GM21619 (cell line): ENCODE results near the gene TP53INP2.
"Not testable (repeated sequence)": the region's sequence is repeated elsewhere in the genome, so short reads cannot be mapped to it uniquely, and the experiment has no call there.

ENCODE experiments used
- ATAC-seq: cut with Tn5 transposase; IDR thresholded peaks from one replicate; pipeline ENCODE4 v1.9.1; 2021; ENCODE audit not compliant: unreplicated experiment

The TP53INP2 gene

GRCh38 chr20:34704177-34705007 is at the start of gene TP53INP2:
TP53INP2 (plus strand) TSS chr20:34704344; CDS start chr20:34708740, 4,396 bp downstream.
- peak; percentile 47 for ATAC-seq

- not testable (repeated sequence) for ATAC-seq
These were observed 45.5 kb upstream of the TP53INP2 start for GRCh38 chr20:34658654-34659053.

DNA sequence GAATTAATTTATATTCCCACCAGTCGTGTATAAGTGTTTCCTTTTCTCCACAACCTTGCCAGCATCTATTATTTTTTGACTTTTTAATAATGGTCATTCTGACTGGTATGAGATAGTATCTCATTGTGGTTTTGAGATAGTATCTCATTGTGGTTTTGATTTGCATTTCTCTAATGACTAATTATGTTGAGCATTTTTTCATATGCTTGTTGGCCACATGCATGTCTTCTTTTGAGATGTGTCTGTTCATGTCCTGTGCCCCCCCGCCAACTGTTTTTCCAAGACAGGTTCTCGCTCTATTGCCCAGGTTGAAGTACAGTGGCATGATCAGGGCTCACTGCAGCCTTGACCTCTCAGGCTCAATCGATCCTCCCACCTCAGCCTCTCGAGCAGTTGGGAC is 42.3 kb upstream of the TP53INP2 start:
- not testable (repeated sequence) for ATAC-seq

DNA sequence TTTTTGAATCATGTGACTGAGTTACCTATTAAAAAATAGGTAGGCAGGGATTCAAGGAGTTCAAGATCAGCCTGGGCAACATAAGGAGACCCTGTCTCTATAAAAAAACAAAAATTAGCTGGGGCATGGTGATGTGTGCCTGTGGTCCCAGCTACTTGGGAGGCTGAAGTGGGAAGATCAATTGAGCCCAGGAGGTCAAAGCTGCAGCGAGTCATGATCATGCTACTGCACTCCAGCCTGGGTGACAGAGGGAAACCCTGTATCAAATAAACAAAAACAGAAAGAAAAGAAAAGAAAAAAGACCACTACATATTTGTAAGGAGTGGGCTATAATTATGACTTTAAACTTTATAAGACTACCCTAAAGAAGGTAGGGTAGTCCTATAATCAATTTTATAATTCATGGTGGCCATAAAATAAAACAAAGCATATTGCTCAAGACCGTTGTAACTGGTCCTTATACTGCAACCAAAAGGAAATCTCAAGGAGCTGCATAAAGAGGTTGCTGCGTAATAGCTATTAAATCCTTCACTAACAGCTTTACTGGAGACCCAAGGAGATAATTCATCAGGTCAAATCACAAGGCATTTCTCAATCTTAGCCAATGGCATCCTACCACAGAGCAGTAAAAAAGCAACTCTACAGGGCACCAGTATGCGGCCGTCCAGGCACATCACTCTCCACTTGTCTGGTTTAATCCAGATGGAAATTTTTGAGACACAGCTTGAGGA is 40.8 kb upstream of the TP53INP2 start:
- ATAC-seq: no peak

DNA sequence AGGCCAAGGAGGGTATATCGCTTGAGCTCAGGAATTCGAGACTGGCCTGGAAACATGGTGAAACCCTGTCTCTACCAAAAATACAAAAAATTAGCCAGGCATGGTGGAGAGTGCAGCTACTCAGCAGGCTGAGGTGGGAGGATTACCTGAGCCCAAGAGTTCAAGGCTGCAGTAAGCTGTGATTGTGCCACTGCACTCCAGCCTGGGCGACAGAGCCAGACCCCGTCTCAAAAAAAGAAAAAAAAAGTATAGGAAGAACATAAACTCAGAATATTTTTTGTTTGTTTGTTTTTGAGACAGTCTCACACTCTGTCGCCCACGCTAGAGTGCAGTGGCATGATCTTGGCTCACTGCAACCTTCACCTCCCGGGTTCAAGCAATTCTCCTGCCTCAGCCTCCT is 39.4 kb upstream of the TP53INP2 start:
- not testable (repeated sequence) for ATAC-seq

GRCh38 chr20:34669094-34669493 is 35.0 kb upstream of the TP53INP2 start:
- ATAC-seq: no peak

DNA sequence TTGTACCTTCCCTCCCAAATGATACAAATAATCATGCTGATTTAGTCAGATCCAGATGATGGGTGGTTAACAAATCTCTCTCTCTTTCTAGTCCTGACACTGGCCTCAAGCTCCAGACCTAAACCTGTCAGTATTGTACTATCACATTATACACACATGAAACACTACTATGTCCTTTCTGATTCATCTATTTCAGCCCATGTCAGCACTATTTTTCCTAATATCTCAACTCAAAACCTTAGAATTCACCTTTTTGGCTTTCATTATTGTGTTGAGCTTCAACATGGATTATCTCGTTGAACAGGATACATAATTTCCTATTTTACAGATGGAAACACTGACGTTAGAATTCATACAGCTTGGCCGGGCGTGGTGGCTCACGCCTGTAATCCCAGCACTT is 30.7 kb upstream of the TP53INP2 start:
- no peak for ATAC-seq

GRCh38 chr20:34675561-34675960 is 28.6 kb upstream of the TP53INP2 start:
- ATAC-seq: no peak

GRCh38 chr20:34675993-34676641 is 28.0 kb upstream of the TP53INP2 start:
- ATAC-seq: no peak

DNA sequence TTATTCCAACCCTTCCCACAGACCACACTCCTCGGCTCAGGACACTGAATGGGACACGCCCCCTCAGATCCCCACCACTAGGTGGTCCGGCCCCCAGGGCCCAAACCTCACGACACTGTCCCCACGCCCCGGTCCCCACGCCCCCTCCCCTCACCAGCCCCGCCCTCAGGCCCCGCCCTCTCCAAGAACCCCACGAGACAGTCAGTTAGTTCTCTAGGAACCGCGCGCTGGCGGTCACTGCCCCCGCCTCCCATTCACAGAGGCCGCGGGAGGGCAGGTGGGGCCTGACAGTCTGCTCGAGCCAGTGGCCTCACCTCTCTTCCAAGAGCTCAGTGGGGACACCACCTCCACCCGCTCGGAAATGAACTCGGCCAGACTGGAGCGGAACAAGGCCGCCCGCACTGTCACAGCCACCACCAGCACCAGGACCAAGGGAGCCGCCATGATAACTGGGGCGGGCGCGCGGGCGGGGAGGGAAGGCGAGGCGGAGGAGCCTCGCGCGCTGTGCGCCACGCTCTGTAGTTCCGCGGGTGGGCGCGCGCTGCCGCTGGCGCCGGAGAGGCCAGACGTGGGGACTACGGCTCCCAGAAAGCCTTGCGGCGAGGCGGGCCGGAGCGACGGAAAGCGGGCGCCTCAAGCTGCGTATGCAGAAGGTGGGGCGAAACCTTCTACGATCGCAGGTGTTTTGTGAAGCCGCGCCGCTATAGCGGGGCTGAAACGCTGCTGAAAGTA is 27.3 kb upstream of the TP53INP2 start, which contains the start of gene PIGU:
PIGU (minus strand) TSS at position 451 of the 732 bp plus-strand sequence; CDS start at position 444, 7 bp downstream.
- peak; percentile 88 for ATAC-seq

- no peak for ATAC-seq
These were observed 23.5 kb upstream of the TP53INP2 start for GRCh38 chr20:34680586-34681175.

DNA sequence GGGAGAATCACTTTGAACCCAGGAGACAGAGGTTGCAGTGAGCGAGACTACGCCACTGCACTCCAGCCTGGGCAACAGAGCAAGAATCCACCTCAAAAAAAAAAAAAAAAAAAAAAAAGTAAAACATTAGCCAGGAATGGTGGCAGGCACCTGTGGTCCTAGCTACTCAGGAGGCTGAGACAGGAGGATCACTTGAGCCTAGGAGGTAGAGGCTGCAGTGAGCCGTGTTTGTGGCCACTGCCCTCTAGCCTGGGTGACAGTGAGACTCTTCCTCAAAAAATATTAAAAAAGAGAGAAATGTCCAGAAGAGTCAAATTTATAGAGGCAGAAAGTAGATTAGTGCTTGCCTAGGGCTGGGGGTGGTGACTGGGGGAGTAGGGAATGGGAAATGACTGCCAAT is 20.5 kb upstream of the TP53INP2 start:
- no peak for ATAC-seq

DNA sequence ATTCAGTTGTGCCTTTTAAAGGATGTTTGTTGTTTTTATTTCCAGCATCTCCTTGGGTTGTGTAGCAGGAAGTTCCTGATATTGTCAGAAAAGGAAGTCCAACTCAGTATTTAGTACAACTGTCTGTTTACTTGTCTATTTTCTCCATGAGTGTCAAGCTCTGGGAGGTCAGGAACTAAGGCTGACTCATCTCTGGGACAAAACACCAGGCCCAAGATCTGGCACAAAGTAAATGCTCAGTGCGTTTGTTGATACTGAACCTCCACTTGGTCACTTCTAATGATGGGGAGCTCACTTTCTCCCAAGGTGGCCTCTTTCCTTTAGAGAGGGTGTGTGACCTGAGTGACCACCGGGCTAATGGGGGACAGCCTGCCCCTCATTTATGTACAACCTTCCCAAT is 14.7 kb upstream of the TP53INP2 start:
- ATAC-seq: no peak

GRCh38 chr20:34691838-34692237 is 12.3 kb upstream of the TP53INP2 start:
- no peak for ATAC-seq

DNA sequence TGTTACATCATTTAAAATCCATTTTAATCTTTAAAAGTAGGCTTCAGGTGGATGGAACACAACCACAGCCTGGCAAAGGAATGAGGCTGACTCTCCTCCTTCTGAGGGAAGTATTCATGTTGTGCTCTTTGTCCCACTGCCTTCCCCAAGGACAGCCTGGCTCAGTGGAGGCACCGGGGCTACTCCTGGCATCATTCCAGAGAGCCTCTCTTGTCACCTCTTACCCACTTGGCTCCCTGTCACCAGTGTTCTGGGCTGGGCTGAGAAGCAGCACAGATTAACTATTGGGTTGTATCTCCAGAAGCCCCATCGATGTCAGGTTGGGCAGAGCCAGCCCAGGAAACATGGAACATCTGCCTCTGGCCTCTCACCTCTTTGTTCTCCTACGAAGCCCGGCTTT is 10.7 kb upstream of the TP53INP2 start:
- ATAC-seq: no peak

GRCh38 chr20:34701405-34702085 is 2.6 kb upstream of the TP53INP2 start:
- no peak for ATAC-seq

- ATAC-seq: no peak
These were observed 1.1 kb upstream of the TP53INP2 start for GRCh38 chr20:34703061-34703423.

DNA sequence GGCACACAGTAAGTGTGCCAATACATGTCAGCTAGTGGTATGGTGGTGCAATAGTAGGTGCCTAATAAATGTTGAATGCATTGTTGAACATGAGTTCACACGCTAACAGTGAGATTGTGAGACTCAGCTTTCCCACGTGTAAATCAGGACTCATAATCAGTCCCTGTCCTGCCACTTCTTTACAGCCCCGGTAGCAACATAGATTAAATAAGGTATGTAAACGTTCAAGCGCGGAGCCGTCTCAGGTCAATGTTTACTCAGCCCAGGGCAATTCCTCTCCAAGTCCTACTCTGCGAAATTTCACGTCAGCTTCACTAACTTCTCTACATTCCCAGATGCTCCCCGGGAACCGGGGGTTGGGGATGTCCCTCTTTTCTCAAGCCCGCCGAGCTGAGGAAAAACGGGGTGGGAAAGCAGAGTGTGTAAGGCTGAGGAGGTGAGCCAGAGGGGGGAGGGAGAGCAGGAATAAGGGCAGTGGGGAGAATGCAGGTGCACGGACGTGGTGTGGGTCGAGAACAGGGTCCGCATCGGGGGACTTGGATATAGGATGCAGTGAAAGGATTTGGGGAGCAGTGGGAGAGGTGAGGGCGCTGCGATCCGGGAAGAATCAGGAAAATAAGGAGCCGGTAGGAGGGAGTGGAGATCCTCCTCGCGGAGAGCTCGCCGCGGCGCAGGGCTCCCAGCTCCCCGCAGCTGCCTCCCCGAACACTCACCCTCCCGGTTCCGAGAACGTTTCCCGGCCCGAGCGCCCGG is 544 bp upstream of the TP53INP2 start:
- ATAC-seq: no peak

GRCh38 chr20:34705008-34705396 is 858 bp downstream of the TP53INP2 start:
- no peak for ATAC-seq
